ENCODE measurements around the gene MALT1.

GRCh38 chr18:58649966-58650816 lies 21.1 kb upstream of the MALT1 start:
- TF ChIP-seq CTCF (IDR thresholded peaks at IDR 0.05) (no peak), TCF7L2 (IDR thresholded peaks at IDR 0.05; ENCODE audit: low read depth, low read length) (no peak), POLR2AphosphoS5 (IDR thresholded peaks at IDR 0.05; ENCODE audit: low read depth, low read length) (no peak), SIN3A (IDR thresholded peaks at IDR 0.05; ENCODE audit: borderline replicate concordance, insufficient read depth, low read depth, low read length) (no peak)
